A549 (cell line): ENCODE data around the gene PAFAH1B2. TPM values are rescaled to one million over a fixed set of nuclear protein-coding genes. Genes with fewer than 3 reads are reported as not detected.

Experiments used
- ATAC-seq, 2 experiments: fragments of 200-7000 bp in 1 of 2; fragments of >200 bp in 1 of 2; cut with Nextera tagmentation in 1 of 2; cut with Tn5 transposase in 1 of 2; 3 replicates each; pipeline versions ENCODE4 v1.8.0 to v1.9.1; 2018 to 2020; ENCODE audit warnings: mild to moderate bottlenecking in 1 of 2, moderate library complexity in 1 of 2
- CTCF ChIA-PET: fragments of 300-600 bp; sonication (Branson Sonifier 250); formaldehyde crosslinking; extraction: SDS; loops from one replicate; lab custom pipeline; 2021; ENCODE audit warnings: antibody characterized with exemption, inconsistent platforms; lab: Yijun Ruan, JAX
- POLR2A ChIA-PET: fragments of 350-600 bp; formaldehyde crosslinking; extraction: SDS; loops from one replicate; lab custom pipeline; 2021; ENCODE audit warnings: antibody characterized with exemption, inconsistent platforms; lab: Yijun Ruan, JAX
- DNase-seq, 2 experiments: peaks; one replicate each; pipeline versions ENCODE4 v3.0.0 to v3.0.0-alpha.2; 2011 to 2016; ENCODE audit warnings: low read depth in 1 of 2, low spot score in 1 of 2
- FAIRE-seq: peaks from 2 replicates; lab custom pipeline; 2011; peaks lifted over from hg19 to GRCh38; lab: Jason Lieb, UNC
- H3K27ac ChIP-seq, 2 experiments: fragments of >200 bp; sonication (Bioruptor Twin); formaldehyde crosslinking; 3 replicates each; pipeline ENCODE4 v1.5.1; 2016 to 2017
- H3K4me1 ChIP-seq: fragments of >200 bp; sonication (Bioruptor Twin); formaldehyde crosslinking; 3 replicates; pipeline ENCODE4 v1.6.1; 2016
- H3K4me2 ChIP-seq: fragments of >200 bp; sonication (Bioruptor Twin); formaldehyde crosslinking; 3 replicates; pipeline ENCODE4 v1.6.1; 2016
- H3K4me3 ChIP-seq: fragments of >200 bp; sonication (Bioruptor Twin); formaldehyde crosslinking; 3 replicates; pipeline ENCODE4 v1.5.1; 2016
- H3K9me3 ChIP-seq: fragments of >200 bp; sonication (Bioruptor Twin); formaldehyde crosslinking; 3 replicates; pipeline ENCODE4 v1.6.1; 2016
- BHLHE40 ChIP-seq: IDR thresholded peaks from 2 replicates; pipeline ENCODE4 v1.6.1; 2012; ENCODE audit warnings: low read depth, low read length, inconsistent platforms
- CBX2 ChIP-seq: fragments of 200-600 bp; sonication (generic); IDR thresholded peaks from 2 replicates; pipeline ENCODE4 v1.6.1; 2016; ENCODE audit warnings: low read depth, mild to moderate bottlenecking, borderline replicate concordance
- CBX8 ChIP-seq: fragments of 200-600 bp; sonication (generic); IDR thresholded peaks from 2 replicates; pipeline ENCODE4 v1.6.1; 2016
- CHD2 ChIP-seq: fragments of 150-350 bp; IDR thresholded peaks from 2 replicates; pipeline ENCODE4 v1.6.1; 2014; ENCODE audit warnings: low read length; ENCODE audit not compliant: partially characterized antibody
- CHD4 ChIP-seq: fragments of 200-600 bp; sonication (generic); IDR thresholded peaks from 2 replicates; pipeline ENCODE4 v1.6.1; 2016; ENCODE audit warnings: antibody characterized with exemption, mild to moderate bottlenecking, borderline replicate concordance
- EP300 ChIP-seq, 2 experiments: fragments of >200 bp; sonication (Bioruptor Twin); formaldehyde crosslinking; IDR thresholded peaks; 2 replicates in 1 of 2; 3 replicates in 1 of 2; pipeline ENCODE4 v1.6.1; 2016 to 2017
- FOXS1 ChIP-seq: fragments of 250-450 bp; sonication (Bioruptor Pico); IDR thresholded peaks from 2 replicates; pipeline ENCODE4 v1.5.0; 2020; ENCODE audit warnings: mild to moderate bottlenecking, moderate library complexity
- GATA3 ChIP-seq: IDR thresholded peaks from 2 replicates; pipeline ENCODE4 v1.6.1; 2012; ENCODE audit warnings: borderline replicate concordance
- HEYL ChIP-seq: fragments of 250-450 bp; sonication (Bioruptor Pico); IDR thresholded peaks from 2 replicates; pipeline ENCODE4 v1.8.0; 2021; ENCODE audit warnings: mild to moderate bottlenecking, moderate library complexity
- JUN ChIP-seq, 2 experiments: fragments of >200 bp; sonication (Bioruptor Twin); formaldehyde crosslinking; IDR thresholded peaks; 2 replicates in 1 of 2; 3 replicates in 1 of 2; pipeline ENCODE4 v1.6.1; 2016 to 2017
- JUNB ChIP-seq: fragments of >200 bp; sonication (Bioruptor Twin); formaldehyde crosslinking; IDR thresholded peaks from 2 replicates; pipeline ENCODE4 v1.6.1; 2016
- KDM1A ChIP-seq: fragments of 200-600 bp; sonication (generic); IDR thresholded peaks from 2 replicates; pipeline ENCODE4 v1.6.1; 2016; ENCODE audit warnings: low read depth, mild to moderate bottlenecking
- KDM5A ChIP-seq: fragments of 200-600 bp; sonication (generic); IDR thresholded peaks from 2 replicates; pipeline ENCODE4 v1.6.1; 2016; ENCODE audit warnings: antibody characterized with exemption, mild to moderate bottlenecking
- MAZ ChIP-seq: fragments of 150-350 bp; IDR thresholded peaks from 2 replicates; pipeline ENCODE4 v1.6.1; 2014; ENCODE audit warnings: antibody characterized with exemption, low read depth, low read length, borderline replicate concordance
- MYC ChIP-seq: IDR thresholded peaks from 2 replicates; pipeline ENCODE4 v1.6.1; 2012; ENCODE audit warnings: mild to moderate bottlenecking, inconsistent platforms, low read length, improper control_type of control experiment, borderline replicate concordance
- NPAS2 ChIP-seq: fragments of 250-450 bp; sonication (Bioruptor Pico); IDR thresholded peaks from 2 replicates; pipeline ENCODE4 v1.8.0; 2022; ENCODE audit warnings: mild to moderate bottlenecking, moderate library complexity, borderline replicate concordance
- NR3C1 ChIP-seq: fragments of >200 bp; sonication (Bioruptor Twin); formaldehyde crosslinking; IDR thresholded peaks from 3 replicates; pipeline ENCODE4 v1.6.1; 2017
- POLR2A ChIP-seq: IDR thresholded peaks from 2 replicates; pipeline ENCODE4 v1.6.1; 2012; ENCODE audit warnings: mild to moderate bottlenecking, low read length
- POLR2AphosphoS2 ChIP-seq: conservative IDR thresholded peaks from 2 replicates; pipeline ENCODE4 v1.6.1; 2012; ENCODE audit warnings: low read length, improper control_type of control experiment, inconsistent platforms
- RARB ChIP-seq: fragments of 250-450 bp; sonication (Bioruptor Pico); IDR thresholded peaks from 2 replicates; pipeline ENCODE4 v1.8.0; 2021; ENCODE audit warnings: mild to moderate bottlenecking, moderate library complexity
- RCOR1 ChIP-seq: fragments of 150-350 bp; IDR thresholded peaks from 2 replicates; pipeline ENCODE4 v1.6.1; 2014; ENCODE audit warnings: antibody characterized with exemption, low read length, low read depth
- RFX5 ChIP-seq: fragments of 450-650 bp; IDR thresholded peaks from 2 replicates; pipeline ENCODE4 v1.7.1; 2014; ENCODE audit warnings: antibody characterized with exemption, mild to moderate bottlenecking, moderate library complexity
- SMC3 ChIP-seq: fragments of >200 bp; sonication (Bioruptor Twin); formaldehyde crosslinking; IDR thresholded peaks from 3 replicates; pipeline ENCODE4 v1.6.1; 2018; ENCODE audit warnings: inconsistent platforms
- SREBF2 ChIP-seq: fragments of 450-650 bp; IDR thresholded peaks from 2 replicates; pipeline ENCODE4 v1.6.1; 2014; ENCODE audit warnings: mild to moderate bottlenecking, moderate library complexity
- TFCP2L1 ChIP-seq: fragments of 250-450 bp; sonication (Bioruptor Pico); IDR thresholded peaks from 2 replicates; pipeline ENCODE4 v1.5.0; 2021; ENCODE audit warnings: mild to moderate bottlenecking
- TP53 ChIP-seq: fragments of 250-450 bp; sonication (Bioruptor Pico); IDR thresholded peaks from 2 replicates; pipeline ENCODE4 v1.5.0; 2021; ENCODE audit warnings: mild to moderate bottlenecking, moderate library complexity
- ZNF302 ChIP-seq: fragments of 250-450 bp; sonication (Bioruptor Pico); IDR thresholded peaks from 2 replicates; pipeline ENCODE4 v1.9.0; 2021; ENCODE audit warnings: inconsistent platforms, mild to moderate bottlenecking, moderate library complexity
- WGBS: methylation state at CpG from one replicate; pipeline ENCODE4 v1.1.6; 2017; ENCODE audit errors: missing lambda C conversion rate; 5-methylcytosine and 5-hydroxymethylcytosine counted together
- polyA plus RNA-seq, 4 experiments: library from polyadenylated mRNA; depleted of rRNA in 3 of 4; stranded (reverse); fragments of >200 nt; fragmentation: RNase III in 1 of 4; extraction: RNeasy Plus Mini Kit Qiagen cat#74134 plus additional on column Dnase treatment in 1 of 4; gene quantifications; 2 replicates in 3 of 4; 3 replicates in 1 of 4; pipeline ENCODE4 v1.2.3, GENCODE V29; 2011 to 2017
- TF ChIP-seq, protein P1 (sequence below): IDR thresholded peaks from 2 replicates; pipeline ENCODE4 v1.6.1; 2012; ENCODE audit warnings: low read depth, borderline replicate concordance
- TF ChIP-seq, protein P2 (sequence below): fragments of 250-450 bp; sonication (Bioruptor Pico); IDR thresholded peaks from 2 replicates; pipeline ENCODE4 v1.5.0; 2021; ENCODE audit warnings: mild to moderate bottlenecking, moderate library complexity, borderline replicate concordance
- TF ChIP-seq, protein P3 (sequence below): fragments of 450-650 bp; IDR thresholded peaks from 2 replicates; pipeline ENCODE4 v1.6.1; 2014; ENCODE audit warnings: antibody characterized with exemption
- TF ChIP-seq, protein P4 (sequence below): IDR thresholded peaks from 2 replicates; pipeline ENCODE4 v1.6.1; 2012
- TF ChIP-seq, protein P5 (sequence below): fragments of >200 bp; sonication (Bioruptor Twin); formaldehyde crosslinking; IDR thresholded peaks from 3 replicates; pipeline ENCODE4 v1.5.1; 2016
- TF ChIP-seq, protein P6 (sequence below): fragments of 150-350 bp; IDR thresholded peaks from 2 replicates; pipeline ENCODE4 v1.6.1; 2014; ENCODE audit warnings: low read depth, mild to moderate bottlenecking, low read length

Gene PAFAH1B2
- polyA plus RNA-seq, 2 of the 4 experiments (the other 2 are of a cell fraction), result 32.9 to 55.3 TPM

DNA sequence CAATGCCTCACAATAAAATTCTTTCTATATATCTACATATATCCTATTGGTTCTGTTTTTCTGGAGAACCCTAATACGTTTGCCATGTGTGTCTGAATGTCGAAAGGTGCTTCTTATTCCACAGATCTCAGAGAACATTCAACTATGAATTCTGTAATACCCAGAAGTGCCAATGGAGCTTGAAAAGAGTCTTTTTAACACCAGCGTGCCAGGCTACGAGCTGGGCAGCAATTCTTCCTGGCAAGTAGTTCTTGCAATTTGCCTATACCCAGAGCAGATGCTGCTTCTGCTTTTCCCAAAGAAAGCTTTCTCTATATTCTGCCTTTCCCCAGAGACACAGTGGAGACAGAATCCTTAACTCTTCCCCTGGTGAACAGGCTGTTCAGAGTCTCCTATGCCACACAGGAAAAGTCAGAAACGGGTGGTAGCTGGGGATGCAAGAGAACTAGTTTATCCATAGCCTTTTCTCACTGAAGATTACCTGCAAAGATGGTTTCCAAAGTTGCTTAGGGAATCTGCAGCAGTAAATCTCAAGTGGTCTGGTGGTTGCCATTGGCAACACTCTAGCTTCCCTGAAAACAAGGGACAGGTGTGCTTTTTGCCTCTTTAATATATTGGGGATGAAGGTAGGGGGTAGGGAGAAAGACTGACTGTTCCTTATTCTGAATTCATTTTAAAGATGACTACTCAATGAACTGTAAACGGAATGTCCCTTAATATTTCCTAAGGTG is 16.8 kb upstream of the PAFAH1B2 start:
- ChIA-PET POLR2A (no interaction called here), CTCF (interaction anchor here (0.9 to 2.0 kb wide), 5 partner anchors 9 to 336 kb away, joined by 4 to 7 read pairs (median 4); partner anchors contain the start of gene APOA5)
- Histone ChIP-seq H3K4me3 (no peak overlapping the region), H3K4me1 (peaks cover 21% of the 10 kb centered on the region), H3K9me3 (no peaks in the 10 kb centered on the region), H3K4me2 (no peak overlapping the region), H3K27ac (no peak overlapping the region)
- FAIRE-seq (no peak), DNase-seq (no peak), ATAC-seq (no peak)
- TF ChIP-seq FOXS1 (CRISPR knock-in tag) (no peak), NR3C1 (no peak), ZNF302 (CRISPR knock-in tag) (no peak), CHD4 (no peak), JUNB (no peak), NPAS2 (CRISPR knock-in tag) (no peak), RFX5 (no peak), SMC3 (no peak), MAZ (no peak), BHLHE40 (no peak), CBX2 (no peak), KDM1A (no peak), POLR2AphosphoS2 (no peak), RARB (CRISPR knock-in tag) (no peak), EP300 (IDR thresholded peaks at IDR 0.05) (no peak), TP53 (CRISPR knock-in tag) (no peak)
- TF ChIP-seq, protein P1, sequence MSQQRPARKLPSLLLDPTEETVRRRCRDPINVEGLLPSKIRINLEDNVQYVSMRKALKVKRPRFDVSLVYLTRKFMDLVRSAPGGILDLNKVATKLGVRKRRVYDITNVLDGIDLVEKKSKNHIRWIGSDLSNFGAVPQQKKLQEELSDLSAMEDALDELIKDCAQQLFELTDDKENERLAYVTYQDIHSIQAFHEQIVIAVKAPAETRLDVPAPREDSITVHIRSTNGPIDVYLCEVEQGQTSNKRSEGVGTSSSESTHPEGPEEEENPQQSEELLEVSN, result no peak
- TF ChIP-seq, protein P2, sequence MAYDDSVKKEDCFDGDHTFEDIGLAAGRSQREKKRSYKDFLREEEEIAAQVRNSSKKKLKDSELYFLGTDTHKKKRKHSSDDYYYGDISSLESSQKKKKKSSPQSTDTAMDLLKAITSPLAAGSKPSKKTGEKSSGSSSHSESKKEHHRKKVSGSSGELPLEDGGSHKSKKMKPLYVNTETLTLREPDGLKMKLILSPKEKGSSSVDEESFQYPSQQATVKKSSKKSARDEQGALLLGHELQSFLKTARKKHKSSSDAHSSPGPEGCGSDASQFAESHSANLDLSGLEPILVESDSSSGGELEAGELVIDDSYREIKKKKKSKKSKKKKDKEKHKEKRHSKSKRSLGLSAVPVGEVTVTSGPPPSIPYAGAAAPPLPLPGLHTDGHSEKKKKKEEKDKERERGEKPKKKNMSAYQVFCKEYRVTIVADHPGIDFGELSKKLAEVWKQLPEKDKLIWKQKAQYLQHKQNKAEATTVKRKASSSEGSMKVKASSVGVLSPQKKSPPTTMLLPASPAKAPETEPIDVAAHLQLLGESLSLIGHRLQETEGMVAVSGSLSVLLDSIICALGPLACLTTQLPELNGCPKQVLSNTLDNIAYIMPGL, result no peak
- TF ChIP-seq, protein P3, sequence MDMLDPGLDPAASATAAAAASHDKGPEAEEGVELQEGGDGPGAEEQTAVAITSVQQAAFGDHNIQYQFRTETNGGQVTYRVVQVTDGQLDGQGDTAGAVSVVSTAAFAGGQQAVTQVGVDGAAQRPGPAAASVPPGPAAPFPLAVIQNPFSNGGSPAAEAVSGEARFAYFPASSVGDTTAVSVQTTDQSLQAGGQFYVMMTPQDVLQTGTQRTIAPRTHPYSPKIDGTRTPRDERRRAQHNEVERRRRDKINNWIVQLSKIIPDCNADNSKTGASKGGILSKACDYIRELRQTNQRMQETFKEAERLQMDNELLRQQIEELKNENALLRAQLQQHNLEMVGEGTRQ, result no peak
- TF ChIP-seq, protein P4, sequence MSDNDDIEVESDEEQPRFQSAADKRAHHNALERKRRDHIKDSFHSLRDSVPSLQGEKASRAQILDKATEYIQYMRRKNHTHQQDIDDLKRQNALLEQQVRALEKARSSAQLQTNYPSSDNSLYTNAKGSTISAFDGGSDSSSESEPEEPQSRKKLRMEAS, result no peak
- WGBS, result 74% methylated on average over 6 of the region's 6 CpGs

DNA sequence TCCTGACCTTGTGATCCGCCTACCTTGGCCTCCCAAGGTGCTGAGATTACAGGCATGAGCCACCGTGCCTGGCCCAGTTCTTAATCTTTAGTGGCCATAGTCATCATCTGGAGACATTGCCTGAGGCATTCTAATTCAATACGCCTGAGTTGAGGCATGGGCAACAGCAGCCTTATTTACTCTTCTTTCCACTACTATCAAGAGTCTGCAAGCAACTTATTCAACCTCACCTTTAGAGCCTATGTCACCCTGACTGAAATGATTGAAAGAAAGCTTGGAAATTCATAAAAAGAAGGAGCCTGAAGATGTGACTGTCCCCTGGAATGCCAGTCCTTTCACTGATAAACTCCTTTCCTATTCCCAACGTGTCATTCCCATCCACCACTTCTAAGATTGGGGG is 15.8 kb upstream of the PAFAH1B2 start:
- 72% methylated on average over 4 of the region's 4 CpGs for WGBS
- ChIA-PET POLR2A (no interaction called here), CTCF (interaction anchor here (0.5 to 2.0 kb wide), 4 partner anchors 10 to 337 kb away, joined by 3 to 7 read pairs (median 4); partner anchors contain the start of gene APOA5)
- TF ChIP-seq, protein P5, sequence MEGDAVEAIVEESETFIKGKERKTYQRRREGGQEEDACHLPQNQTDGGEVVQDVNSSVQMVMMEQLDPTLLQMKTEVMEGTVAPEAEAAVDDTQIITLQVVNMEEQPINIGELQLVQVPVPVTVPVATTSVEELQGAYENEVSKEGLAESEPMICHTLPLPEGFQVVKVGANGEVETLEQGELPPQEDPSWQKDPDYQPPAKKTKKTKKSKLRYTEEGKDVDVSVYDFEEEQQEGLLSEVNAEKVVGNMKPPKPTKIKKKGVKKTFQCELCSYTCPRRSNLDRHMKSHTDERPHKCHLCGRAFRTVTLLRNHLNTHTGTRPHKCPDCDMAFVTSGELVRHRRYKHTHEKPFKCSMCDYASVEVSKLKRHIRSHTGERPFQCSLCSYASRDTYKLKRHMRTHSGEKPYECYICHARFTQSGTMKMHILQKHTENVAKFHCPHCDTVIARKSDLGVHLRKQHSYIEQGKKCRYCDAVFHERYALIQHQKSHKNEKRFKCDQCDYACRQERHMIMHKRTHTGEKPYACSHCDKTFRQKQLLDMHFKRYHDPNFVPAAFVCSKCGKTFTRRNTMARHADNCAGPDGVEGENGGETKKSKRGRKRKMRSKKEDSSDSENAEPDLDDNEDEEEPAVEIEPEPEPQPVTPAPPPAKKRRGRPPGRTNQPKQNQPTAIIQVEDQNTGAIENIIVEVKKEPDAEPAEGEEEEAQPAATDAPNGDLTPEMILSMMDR, result no peak
- TF ChIP-seq BHLHE40, result no peak
- TF ChIP-seq SREBF2, result no peak
- TF ChIP-seq, protein P6, sequence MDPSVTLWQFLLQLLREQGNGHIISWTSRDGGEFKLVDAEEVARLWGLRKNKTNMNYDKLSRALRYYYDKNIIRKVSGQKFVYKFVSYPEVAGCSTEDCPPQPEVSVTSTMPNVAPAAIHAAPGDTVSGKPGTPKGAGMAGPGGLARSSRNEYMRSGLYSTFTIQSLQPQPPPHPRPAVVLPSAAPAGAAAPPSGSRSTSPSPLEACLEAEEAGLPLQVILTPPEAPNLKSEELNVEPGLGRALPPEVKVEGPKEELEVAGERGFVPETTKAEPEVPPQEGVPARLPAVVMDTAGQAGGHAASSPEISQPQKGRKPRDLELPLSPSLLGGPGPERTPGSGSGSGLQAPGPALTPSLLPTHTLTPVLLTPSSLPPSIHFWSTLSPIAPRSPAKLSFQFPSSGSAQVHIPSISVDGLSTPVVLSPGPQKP, result no peak
- TF ChIP-seq MYC, result no peak
- TF ChIP-seq ZNF302 (CRISPR knock-in tag), result no peak
- TF ChIP-seq NR3C1, result no peak
- no peak for TF ChIP-seq POLR2A
- no peak for TF ChIP-seq CHD2
- no peak for TF ChIP-seq TFCP2L1
- TF ChIP-seq RCOR1, result no peak
- no peak for TF ChIP-seq KDM5A
- TF ChIP-seq JUN (IDR thresholded peaks at IDR 0.05), result no peak
- no peak for TF ChIP-seq GATA3
- TF ChIP-seq CBX8, result no peak
- TF ChIP-seq HEYL (CRISPR knock-in tag), result no peak

More for the DNA sequence above, 15.8 kb upstream of the PAFAH1B2 start:
- no peak overlapping the region for H3K4me3 ChIP-seq
- no peaks in the 10 kb centered on the region for H3K9me3 ChIP-seq
- no peak overlapping the region for H3K4me2 ChIP-seq
- ATAC-seq (no peak), DNase-seq (no peak), FAIRE-seq (no peak)
- peaks cover 21% of the 10 kb centered on the region for H3K4me1 ChIP-seq
- no peak overlapping the region for H3K27ac ChIP-seq
